Psoas muscle (tissue), 8 donors: ENCODE data around the gene ISL2. TPM values are rescaled to one million over a fixed set of nuclear protein-coding genes. Genes with fewer than 3 reads are reported as not detected.
A peak's percentile ranks its signal among the peaks of the same experiment; 100 is the strongest.

ENCODE experiments used
- ATAC-seq, 4 donors: fragments of 200-7000 bp; cut with Tn5 transposase; one replicate each; pipeline ENCODE4 v1.9.1; 2020; ENCODE audit warnings: moderate library complexity in 3 of 4, mild to moderate bottlenecking in 2 of 4
- DNase-seq, 2 donors: peaks; one replicate each; pipeline ENCODE4 v3.0.0-alpha.2; 2020
- H3K27ac ChIP-seq: fragments of 200-600 bp; one replicate; pipeline ENCODE4 v1.8.0; 2022
- H3K27me3 ChIP-seq, 3 donors: fragments of 200-600 bp in 1 of 3; one replicate each; pipeline versions ENCODE4 v1.6.1 to v1.8.0; 2013 to 2022; ENCODE audit warnings: low read length in 2 of 3, mild to moderate bottlenecking in 2 of 3, moderate library complexity in 1 of 3; ENCODE audit not compliant: insufficient read depth in 3 of 3
- H3K36me3 ChIP-seq, 2 donors: fragments of 200-600 bp in 1 of 2; one replicate each; pipeline versions ENCODE4 v1.6.1 to v1.8.0; 2013 to 2022; ENCODE audit warnings: low read depth in 1 of 2, mild to moderate bottlenecking in 1 of 2, moderate library complexity in 1 of 2; ENCODE audit not compliant: insufficient read depth in 1 of 2
- H3K4me1 ChIP-seq: fragments of 200-600 bp; one replicate; pipeline ENCODE4 v1.8.0; 2022
- H3K4me3 ChIP-seq: fragments of 200-600 bp; one replicate; pipeline ENCODE4 v1.8.0; 2022; ENCODE audit warnings: mild to moderate bottlenecking
- H3K9me3 ChIP-seq: fragments of 200-600 bp; one replicate; pipeline ENCODE4 v1.8.0; 2022
- WGBS, 3 donors: extraction: QIAGEN DNeasy Blood & Tissue Kit; methylation state at CpG; one replicate each; pipeline versions ENCODE4 v1.1.6 to v1.1.7; 2013; 5-methylcytosine and 5-hydroxymethylcytosine counted together
- intact Hi-C, 2 donors: fragments of 100-400 bp; cut with DNase I; formaldehyde crosslinking; loops; one replicate each; pipeline versions ENCODE4 v1.11.0 to v1.14.2; 2022
- polyA plus RNA-seq, 3 donors: library from polyadenylated mRNA; stranded (reverse); fragments of 200-250 nt; gene quantifications; one replicate each; pipeline ENCODE4 v1.2.3, GENCODE V29; 2013
- total RNA-seq, 4 donors: library from RNA; stranded (reverse); fragmentation: NEBNext Ultra II Directional in 2 of 4; extraction: Animal tissue kit (Norgen Biotek cat#: 25700) in 2 of 4; gene quantifications; one replicate each; pipeline versions ENCODE4 v1.2.1 to v1.2.4, GENCODE V29; 2021 to 2023
- TF ChIP-seq, protein P1 (sequence below): fragments of 200-600 bp; IDR thresholded peaks from one replicate; pipeline ENCODE4 v1.8.0; 2022; ENCODE audit warnings: antibody characterized with exemption
- donor health status: healthy with polysubstance abuse.
- donor health status: DM: no; HTN: no; CAD: no; lungs with moderate emphysema.
- donor health status: Bipolar disorder and iron deficiency.
- donor health status: healthy.
- donor health status: DM: yes; HTN: yes; CAD: no.
- donor health status: DM: no; HTN: no; CAD: no.
- donor health status: DM: no; HTN: no; CAD: no.
- donor health status: DM: yes; HTN: yes; CAD: no.

The ISL2 gene
- total and polyA plus RNA-seq, 7 donors: not detected

DNA sequence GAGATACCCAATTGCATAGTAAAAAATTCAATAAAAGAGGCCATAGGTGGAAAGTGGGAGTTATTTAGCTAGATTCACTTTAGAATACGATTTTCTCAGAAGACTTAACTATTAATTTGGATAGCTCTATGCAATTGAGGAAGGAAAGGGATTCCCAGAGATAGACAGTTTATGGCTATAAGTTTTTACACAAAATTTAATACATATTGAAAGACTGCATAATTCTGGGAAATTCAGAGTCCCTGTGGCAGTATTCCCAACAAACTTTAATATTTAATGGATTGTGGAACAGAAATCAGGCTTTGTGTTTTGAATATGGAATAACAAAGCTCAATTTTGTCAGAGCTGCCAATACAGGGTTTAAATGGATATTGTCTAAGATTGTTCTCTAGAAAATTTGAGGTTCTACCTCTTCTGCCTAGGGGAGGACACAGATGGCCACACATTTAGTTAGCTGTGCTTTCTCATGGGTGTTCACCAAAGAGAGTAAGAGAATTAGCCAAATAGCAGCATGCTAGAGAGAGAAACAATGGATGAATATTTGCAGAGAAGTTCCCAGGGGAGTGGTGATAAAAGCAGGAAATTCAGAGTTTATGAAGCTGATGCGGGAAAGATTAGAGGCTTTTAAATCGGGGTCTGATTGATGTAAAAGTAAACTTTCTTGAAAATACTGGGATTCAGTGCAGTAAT is 8.5 kb downstream of the ISL2 start:
- Histone ChIP-seq H3K9me3 (no peaks in the 10 kb centered on the region), H3K4me3 (no peak overlapping the region), H3K27me3 (peaks cover 5 to 97% (median 51%) of the 10 kb centered on the region in 3 donors), H3K36me3 (no peaks in the 10 kb centered on the region), H3K27ac (no peak overlapping the region), H3K4me1 (peaks cover 36% of the 10 kb centered on the region)
- WGBS, 3 donors: 46 to 60% (median 50%) methylated on average over 3 of the region's 3 CpGs
- intact Hi-C loops: no loop called here
- DNase-seq (no peak), ATAC-seq (no peak)
- TF ChIP-seq, protein P1, sequence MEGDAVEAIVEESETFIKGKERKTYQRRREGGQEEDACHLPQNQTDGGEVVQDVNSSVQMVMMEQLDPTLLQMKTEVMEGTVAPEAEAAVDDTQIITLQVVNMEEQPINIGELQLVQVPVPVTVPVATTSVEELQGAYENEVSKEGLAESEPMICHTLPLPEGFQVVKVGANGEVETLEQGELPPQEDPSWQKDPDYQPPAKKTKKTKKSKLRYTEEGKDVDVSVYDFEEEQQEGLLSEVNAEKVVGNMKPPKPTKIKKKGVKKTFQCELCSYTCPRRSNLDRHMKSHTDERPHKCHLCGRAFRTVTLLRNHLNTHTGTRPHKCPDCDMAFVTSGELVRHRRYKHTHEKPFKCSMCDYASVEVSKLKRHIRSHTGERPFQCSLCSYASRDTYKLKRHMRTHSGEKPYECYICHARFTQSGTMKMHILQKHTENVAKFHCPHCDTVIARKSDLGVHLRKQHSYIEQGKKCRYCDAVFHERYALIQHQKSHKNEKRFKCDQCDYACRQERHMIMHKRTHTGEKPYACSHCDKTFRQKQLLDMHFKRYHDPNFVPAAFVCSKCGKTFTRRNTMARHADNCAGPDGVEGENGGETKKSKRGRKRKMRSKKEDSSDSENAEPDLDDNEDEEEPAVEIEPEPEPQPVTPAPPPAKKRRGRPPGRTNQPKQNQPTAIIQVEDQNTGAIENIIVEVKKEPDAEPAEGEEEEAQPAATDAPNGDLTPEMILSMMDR: no peak

DNA sequence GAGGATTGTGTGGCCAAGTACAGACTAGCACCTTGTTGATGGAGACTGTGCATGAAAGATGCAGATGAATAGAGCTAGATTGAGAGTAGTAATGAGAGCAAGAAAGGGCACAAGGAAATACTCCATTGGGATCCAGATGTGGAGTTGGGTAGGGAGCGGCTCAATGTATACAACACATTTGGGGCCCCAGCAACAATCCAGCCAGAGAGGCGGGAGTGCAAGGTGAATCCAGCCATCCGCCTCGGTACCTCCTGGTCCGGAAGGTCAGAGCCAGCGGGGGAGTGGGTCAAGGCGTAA is 9.0 kb downstream of the ISL2 start:
- Histone ChIP-seq H3K36me3 (no peaks in the 10 kb centered on the region), H3K27ac (no peak overlapping the region), H3K4me3 (no peak overlapping the region), H3K9me3 (no peaks in the 10 kb centered on the region), H3K27me3 (peaks cover 5 to 93% (median 47%) of the 10 kb centered on the region in 3 donors), H3K4me1 (peaks cover 31% of the 10 kb centered on the region)
- DNase-seq: no peak
- TF ChIP-seq, protein P1: no peak
- intact Hi-C loops: no loop called here
- WGBS, 3 donors: 35 to 40% (median 36%) methylated on average over 7 of the region's 7 CpGs
- ATAC-seq: no peak

DNA sequence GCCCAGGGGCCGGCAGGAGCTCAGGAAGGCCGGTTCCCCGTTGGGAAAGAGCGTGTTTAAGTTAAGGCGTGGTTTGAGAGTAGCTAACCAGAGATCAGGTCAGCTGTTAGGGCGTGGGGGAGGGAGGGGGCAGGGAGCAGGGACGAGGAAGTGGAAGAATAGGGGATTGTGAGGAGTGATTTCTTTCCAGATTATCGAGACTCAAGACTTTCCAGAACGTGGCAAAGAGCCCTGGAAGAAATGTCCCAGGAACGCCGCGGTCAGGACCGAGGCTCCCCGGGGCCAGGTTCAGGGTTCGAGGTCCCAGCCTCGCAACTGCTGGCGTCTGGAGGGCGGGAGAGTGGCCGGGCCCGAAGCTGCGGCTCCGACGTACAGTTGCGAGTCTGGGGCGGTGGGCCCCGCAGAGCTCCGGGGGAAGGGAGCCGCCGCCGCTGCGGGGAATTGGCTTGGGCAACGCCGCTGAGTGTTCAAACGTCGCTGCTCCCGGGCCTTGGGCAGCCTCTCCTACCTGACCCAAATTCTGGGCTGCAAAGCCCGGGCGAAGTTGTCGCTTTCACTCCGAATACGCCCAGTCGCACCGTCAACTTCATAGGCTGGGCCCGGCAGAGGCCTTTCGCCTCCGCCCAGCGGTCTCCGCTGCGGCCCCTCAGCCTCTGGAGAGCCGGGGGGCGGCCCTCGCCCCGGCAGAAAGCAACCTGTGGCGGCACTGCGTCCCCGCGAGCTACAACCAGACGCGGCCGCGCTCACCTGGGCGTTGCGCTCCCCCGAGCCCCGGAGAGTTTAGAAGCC is 9.5 kb downstream of the ISL2 start:
- peak overlapping the region; percentile 60 for H3K4me3 ChIP-seq
- H3K36me3 ChIP-seq: no peaks in the 10 kb centered on the region
- H3K27ac ChIP-seq: no peak overlapping the region
- TF ChIP-seq, protein P1: no peak
- peaks cover 26% of the 10 kb centered on the region for H3K4me1 ChIP-seq
- intact Hi-C loops: no loop called here
- no peak for DNase-seq
- 7 to 18% (median 16%) methylated on average over 56 to 65 of the region's 65 CpGs for WGBS, 3 donors
- peak in 2 of 4 donors; percentile 19 to 31 for ATAC-seq
- no peaks in the 10 kb centered on the region for H3K9me3 ChIP-seq
- peaks cover 5 to 87% (median 44%) of the 10 kb centered on the region in 3 donors for H3K27me3 ChIP-seq

DNA sequence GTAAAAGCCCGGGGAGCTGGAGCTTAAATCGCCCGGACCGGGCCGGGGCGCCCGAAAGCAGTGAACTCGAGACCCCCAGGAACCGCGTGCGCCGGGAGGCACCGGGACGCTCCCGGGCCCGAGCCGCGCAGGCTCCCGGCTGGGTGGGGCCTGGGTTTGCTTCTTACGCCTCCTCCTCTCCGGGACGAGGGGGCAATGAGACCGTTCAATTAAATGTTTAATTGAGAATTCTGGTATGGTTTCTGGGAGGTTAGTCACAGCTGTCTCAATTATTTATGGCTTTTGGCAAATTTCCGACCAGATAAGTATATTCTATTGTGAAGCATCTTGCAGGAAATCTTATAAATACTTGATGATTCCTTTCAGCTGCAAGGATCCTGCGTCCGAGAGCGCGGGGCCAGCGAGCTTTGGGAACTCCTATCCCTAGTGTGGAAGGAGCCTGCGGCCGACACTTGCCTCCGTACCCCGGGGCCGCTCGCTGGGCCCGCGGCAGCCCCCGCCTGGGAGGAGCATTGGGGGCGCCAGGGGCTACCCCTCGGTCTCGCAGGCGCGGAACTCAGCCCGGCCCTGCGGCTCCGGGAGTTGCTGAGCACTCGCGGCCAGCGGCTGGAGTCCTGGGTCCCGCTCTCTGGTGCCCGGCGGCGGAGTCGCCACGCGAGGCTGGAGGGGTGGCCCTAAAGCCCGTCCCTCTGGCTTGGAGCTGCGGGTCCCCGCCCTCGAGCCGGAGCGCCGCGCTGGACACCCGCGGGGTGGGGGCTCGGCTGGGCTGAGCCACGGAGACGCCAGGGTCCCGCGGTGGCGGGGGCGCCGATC is 10.3 kb downstream of the ISL2 start:
- no peaks in the 10 kb centered on the region for H3K9me3 ChIP-seq
- no peak overlapping the region for H3K27ac ChIP-seq
- intact Hi-C loops: no loop called here
- peak overlapping the region; percentile 60 for H3K4me3 ChIP-seq
- 13 to 24% (median 20%) methylated on average over 67 to 74 of the region's 74 CpGs for WGBS, 3 donors
- peak in 3 of 4 donors; percentile 12 to 28 (median 18) for ATAC-seq
- H3K4me1 ChIP-seq: peaks cover 18% of the 10 kb centered on the region
- no peak for DNase-seq
- TF ChIP-seq, protein P1: no peak
- H3K27me3 ChIP-seq: peaks cover 5 to 79% (median 40%) of the 10 kb centered on the region in 3 donors
- H3K36me3 ChIP-seq: no peaks in the 10 kb centered on the region
